B cell (primary cell): ENCODE measurements around the gene MYCBP. TPM values are rescaled to one million over a fixed set of nuclear protein-coding genes. Genes with fewer than 3 reads are reported as not detected.

Experiments
- ATAC-seq: fragments of 200-7000 bp; cut with Tn5 transposase; one replicate; pipeline ENCODE4 v1.10.0; 2021; ENCODE audit warnings: low read depth, mild to moderate bottlenecking, moderate number of reproducible peaks, moderate library complexity
- CTCF ChIA-PET: fragments of 350-600 bp; sonication (Branson Sonifier 250); formaldehyde crosslinking; loops from one replicate; lab custom pipeline; 2021; ENCODE audit warnings: antibody characterized with exemption, inconsistent platforms; lab: Charles Lee
- POLR2A ChIA-PET: fragments of 350-600 bp; sonication (Branson Sonifier 250); formaldehyde crosslinking; loops from one replicate; lab custom pipeline; 2021; ENCODE audit warnings: antibody characterized with exemption; lab: Charles Lee
- DNase-seq: peaks from one replicate; pipeline ENCODE4 v3.0.0; 2013
- H2AFZ ChIP-seq: 2 replicates; pipeline ENCODE4 v1.6.1; 2012; ENCODE audit warnings: mild to moderate bottlenecking, low read depth, low read length; ENCODE audit not compliant: insufficient read depth, poor library complexity, severe bottlenecking
- H3K27ac ChIP-seq, 2 donors: 1 replicate in 1 of 2; 2 replicates in 1 of 2; pipeline ENCODE4 v1.5.1; 2012 to 2013; ENCODE audit warnings: low read length in 2 of 2, mild to moderate bottlenecking in 2 of 2, moderate library complexity in 1 of 2
- H3K27me3 ChIP-seq, 4 experiments: fragments of 200-600 bp in 1 of 4; sonication (generic) in 1 of 4; replicated peaks in 1 of 4; 1 replicate in 2 of 4; 2 replicates in 2 of 4; pipeline versions ENCODE4 v1.6.1 to v1.7.0; 2013 to 2016; ENCODE audit warnings: low read length in 3 of 4, mild to moderate bottlenecking in 2 of 4, mixed read lengths in 1 of 4, moderate library complexity in 1 of 4; ENCODE audit not compliant: insufficient read depth in 4 of 4, control insufficient read depth in 3 of 4; ENCODE audit errors: control extremely low read depth in 1 of 4
- H3K36me3 ChIP-seq, 2 experiments: replicated peaks in 1 of 2; 1 replicate in 1 of 2; 2 replicates in 1 of 2; pipeline versions ENCODE4 v1.6.1 to v1.7.1; 2013; ENCODE audit warnings: low read length in 1 of 2; ENCODE audit not compliant: insufficient read depth in 2 of 2, control insufficient read depth in 1 of 2; ENCODE audit errors: control extremely low read depth in 1 of 2, extremely low read depth in 1 of 2
- H3K4me1 ChIP-seq, 2 donors: fragments of 200-600 bp in 1 of 2; sonication (generic) in 1 of 2; 1 replicate in 1 of 2; 2 replicates in 1 of 2; pipeline versions ENCODE4 v1.5.1 to v1.6.1; 2013 to 2017; ENCODE audit warnings: low read length in 2 of 2; ENCODE audit not compliant: control insufficient read depth in 2 of 2, insufficient read depth in 2 of 2
- H3K4me2 ChIP-seq: replicated peaks from 2 replicates; pipeline ENCODE3; 2012; ENCODE audit warnings: mild to moderate bottlenecking, low read depth, low read length; ENCODE audit not compliant: poor library complexity, severe bottlenecking
- H3K4me3 ChIP-seq, 5 experiments: fragments of 200-600 bp in 1 of 5; sonication (generic) in 1 of 5; 1 replicate in 3 of 5; 2 replicates in 2 of 5; pipeline versions ENCODE4 v1.5.1 to v1.7.0; 2011 to 2016; ENCODE audit warnings: low read length in 4 of 5, mild to moderate bottlenecking in 4 of 5, low read depth in 2 of 5, control low read depth in 1 of 5, moderate library complexity in 1 of 5; ENCODE audit not compliant: insufficient read depth in 1 of 5; ENCODE audit errors: control extremely low read depth in 1 of 5, extremely low read depth in 1 of 5
- H3K79me2 ChIP-seq: fragments of 200-600 bp; sonication (generic); one replicate; pipeline ENCODE4 v1.6.0; 2016; ENCODE audit warnings: low read length; ENCODE audit not compliant: control insufficient read depth, insufficient read depth
- H3K9ac ChIP-seq: fragments of 200-600 bp; sonication (generic); 2 replicates; pipeline ENCODE4 v1.6.1; 2017; ENCODE audit warnings: mild to moderate bottlenecking, low read length, moderate library complexity
- H3K9me3 ChIP-seq, 3 donors: one replicate each; pipeline versions ENCODE4 v1.6.1 to v1.7.1; 2013; ENCODE audit warnings: low read length in 2 of 3; ENCODE audit not compliant: control insufficient read depth in 2 of 3, insufficient read depth in 1 of 3; ENCODE audit errors: control extremely low read depth in 1 of 3
- H4K20me1 ChIP-seq: 2 replicates; pipeline ENCODE4 v1.6.0; 2012; ENCODE audit warnings: mild to moderate bottlenecking, low read length; ENCODE audit not compliant: insufficient read depth, control insufficient read depth, poor library complexity, severe bottlenecking
- H3K27ac Mint-ChIP-seq: one replicate; pipeline ENCODE4 v1.8.0; 2021; ENCODE audit warnings: mixed read lengths
- H3K27me3 Mint-ChIP-seq: one replicate; pipeline ENCODE4 v1.8.0; 2021; ENCODE audit warnings: mixed read lengths
- H3K4me1 Mint-ChIP-seq: one replicate; pipeline ENCODE4 v1.8.0; 2021; ENCODE audit warnings: mixed read lengths
- H3K4me3 Mint-ChIP-seq: one replicate; pipeline ENCODE4 v1.8.0; 2021; ENCODE audit warnings: mixed read lengths
- H3K9me3 Mint-ChIP-seq: one replicate; pipeline ENCODE4 v1.8.0; 2022; ENCODE audit warnings: mixed read lengths; ENCODE audit not compliant: insufficient read depth
- EZH2 ChIP-seq: IDR thresholded peaks from 2 replicates; pipeline ENCODE4 v1.6.1; 2012; ENCODE audit warnings: borderline replicate concordance, low read depth, mild to moderate bottlenecking, moderate library complexity, low read length; ENCODE audit not compliant: insufficient read depth, poor library complexity, severe bottlenecking
- WGBS: methylation state at CpG from one replicate; pipeline ENCODE4 v1.1.5; 2013; ENCODE audit warnings: missing lambda C conversion rate; ENCODE audit not compliant: insufficient coverage; 5-methylcytosine and 5-hydroxymethylcytosine counted together
- intact Hi-C: fragments of 100-400 bp; cut with micrococcal nuclease; formaldehyde crosslinking; loops from one replicate; pipeline ENCODE4 v1.10.0; 2022
- polyA plus RNA-seq: library from polyadenylated mRNA; depleted of rRNA; stranded (reverse); fragments of >200 nt; gene quantifications from 2 replicates; pipeline ENCODE4 v1.2.3, GENCODE V29; 2012
- total RNA-seq, 2 donors: library from RNA; stranded (reverse); fragments of 120-200 nt in 1 of 2; gene quantifications; 1 replicate in 1 of 2; 2 replicates in 1 of 2; pipeline versions ENCODE4 v1.2.3 to v1.2.4, GENCODE V29; 2013 to 2022
- TF ChIP-seq, protein P1 (sequence below): fragments of 200-600 bp; IDR thresholded peaks from one replicate; pipeline ENCODE4 v1.8.0; 2022; ENCODE audit warnings: antibody characterized with exemption, mild to moderate bottlenecking

MYCBP gene
- total and polyA plus RNA-seq, 2 donors (not counting 1 experiment from before 2014, with no cell fraction given): 3.1 to 7.8 TPM

DNA sequence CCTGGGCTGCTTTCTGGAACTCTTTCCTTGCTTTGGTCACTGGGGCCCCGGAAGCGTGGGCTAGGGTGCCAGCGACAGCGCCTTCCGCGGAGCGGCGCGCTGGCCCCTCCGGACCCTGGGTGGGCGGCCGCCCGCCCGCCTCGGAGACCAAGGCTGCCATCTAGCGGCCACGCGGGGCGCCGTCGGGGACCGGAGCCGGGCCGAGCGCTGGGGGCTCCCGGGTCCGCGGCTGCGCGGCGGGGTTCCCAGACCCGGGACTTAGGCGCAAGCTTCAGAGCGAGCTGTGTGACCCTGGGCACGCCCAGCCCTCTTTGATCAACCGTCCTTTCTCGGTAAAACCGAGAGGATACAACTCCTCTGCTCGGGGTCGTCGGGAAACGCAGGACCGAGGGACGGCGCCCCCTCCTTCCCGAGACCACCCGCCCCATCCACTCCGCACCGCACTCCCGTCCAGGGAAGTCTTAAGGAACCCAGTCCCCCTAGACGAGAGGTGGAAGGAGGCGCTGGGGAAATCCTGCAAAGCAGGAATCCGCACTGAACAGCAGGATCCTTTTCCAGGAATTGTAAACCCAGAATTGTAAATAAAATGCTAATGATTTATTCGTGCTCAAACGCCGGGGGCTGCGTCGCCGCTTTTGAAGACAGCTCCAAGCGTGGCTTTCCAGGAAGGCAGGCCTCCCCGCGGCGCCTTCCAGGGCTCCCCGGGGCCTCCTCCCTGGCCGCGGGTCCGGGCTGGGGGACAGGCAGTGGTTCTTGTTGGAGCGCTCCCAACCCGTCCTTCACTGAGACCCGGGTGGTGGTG lies 54.8 kb downstream of the MYCBP start:
- Histone ChIP-seq H3K9me3 (peaks cover 0 to 21% (median 5%) of the 10 kb centered on the region in 3 donors), H3K4me2 (peak overlapping the region; percentile 74), H2AFZ (peak overlapping the region; percentile 64), H4K20me1 (no peaks in the 10 kb centered on the region), H3K79me2 (no peaks in the 10 kb centered on the region), H3K27me3 (peaks cover 0 to 59% (median 43%) of the 10 kb centered on the region in 4 experiments), H3K36me3 (no peaks in the 10 kb centered on the region), H3K9ac (peak overlapping the region; percentile 37), H3K27ac (no peak overlapping the region), H3K4me3 (peak overlapping the region in 4 of 5 experiments; percentile 8 to 38 (median 16)), H3K4me1 (peaks cover 17 to 19% of the 10 kb centered on the region in 2 donors)
- TF ChIP-seq, protein P1, sequence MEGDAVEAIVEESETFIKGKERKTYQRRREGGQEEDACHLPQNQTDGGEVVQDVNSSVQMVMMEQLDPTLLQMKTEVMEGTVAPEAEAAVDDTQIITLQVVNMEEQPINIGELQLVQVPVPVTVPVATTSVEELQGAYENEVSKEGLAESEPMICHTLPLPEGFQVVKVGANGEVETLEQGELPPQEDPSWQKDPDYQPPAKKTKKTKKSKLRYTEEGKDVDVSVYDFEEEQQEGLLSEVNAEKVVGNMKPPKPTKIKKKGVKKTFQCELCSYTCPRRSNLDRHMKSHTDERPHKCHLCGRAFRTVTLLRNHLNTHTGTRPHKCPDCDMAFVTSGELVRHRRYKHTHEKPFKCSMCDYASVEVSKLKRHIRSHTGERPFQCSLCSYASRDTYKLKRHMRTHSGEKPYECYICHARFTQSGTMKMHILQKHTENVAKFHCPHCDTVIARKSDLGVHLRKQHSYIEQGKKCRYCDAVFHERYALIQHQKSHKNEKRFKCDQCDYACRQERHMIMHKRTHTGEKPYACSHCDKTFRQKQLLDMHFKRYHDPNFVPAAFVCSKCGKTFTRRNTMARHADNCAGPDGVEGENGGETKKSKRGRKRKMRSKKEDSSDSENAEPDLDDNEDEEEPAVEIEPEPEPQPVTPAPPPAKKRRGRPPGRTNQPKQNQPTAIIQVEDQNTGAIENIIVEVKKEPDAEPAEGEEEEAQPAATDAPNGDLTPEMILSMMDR: peak; percentile 94
- TF ChIP-seq EZH2: no peak
- Mint-ChIP-seq H3K27me3 (peaks cover 79% of the 10 kb centered on the region), H3K4me3 (peak overlapping the region; percentile 50), H3K27ac (no peak overlapping the region), H3K4me1 (peaks cover 17% of the 10 kb centered on the region), H3K9me3 (no peaks in the 10 kb centered on the region)
- DNase-seq (peak; percentile 62), ATAC-seq (peak; percentile 69)
- intact Hi-C loops: no loop called here
- WGBS: 2% methylated on average over 61 of the region's 70 CpGs
- ChIA-PET POLR2A (no interaction called here), CTCF (interaction anchor here (0.6 to 7.4 kb wide), 8 partner anchors 9 to 804 kb away, joined by 3 to 38 read pairs (median 3); partner anchors contain the start of gene MYCBP)
